ENCODE measurements around the gene DNER. TPM values are rescaled to one million over a fixed set of nuclear protein-coding genes. Genes with fewer than 3 reads are reported as not detected.

DNER gene
- total RNA-seq, 2 donors from 2014 or later: 0.11 to 0.18 TPM

- no peak overlapping the region for H3K27ac ChIP-seq (ENCODE audit: low read depth, low read length)
- H3K27ac Mint-ChIP-seq: no peak overlapping the region
- TF ChIP-seq CTCF (conservative IDR thresholded peaks at IDR 0.05): no peak
- H3K27me3 ChIP-seq (ENCODE audit: control insufficient read depth, insufficient read depth, low read length, poor library complexity, severe bottlenecking): peaks cover 20% of the 10 kb centered on the region
- H3K36me3 Mint-ChIP-seq (ENCODE audit: low read depth): no peaks in the 10 kb centered on the region
- no peaks in the 10 kb centered on the region for H3K4me1 Mint-ChIP-seq
- no peaks in the 10 kb centered on the region for H3K36me3 ChIP-seq (ENCODE audit: control insufficient read depth, insufficient read depth, low read length)
- H3K9me3 ChIP-seq (ENCODE audit: control insufficient read depth, low read length): no peaks in the 10 kb centered on the region
- H3K4me1 ChIP-seq (ENCODE audit: control insufficient read depth, insufficient read depth, low read length): no peaks in the 10 kb centered on the region
- 86 to 95% methylated on average over 4 to 5 of the region's 5 CpGs for WGBS, 2 experiments (ENCODE audit: insufficient coverage in 1 of 2, insufficient read length in 1 of 2)
- H3K4me3 ChIP-seq (ENCODE audit: low read length): no peak overlapping the region
- no peak for DNase-seq
- no peak overlapping the region for H3K9ac ChIP-seq (ENCODE audit: extremely low read depth, low read length, poor library complexity, severe bottlenecking)
- no peak overlapping the region for H3K4me3 Mint-ChIP-seq
- peaks cover 11% of the 10 kb centered on the region for H3K27me3 Mint-ChIP-seq (ENCODE audit: insufficient read depth)
- no peaks in the 10 kb centered on the region for H3K9me3 Mint-ChIP-seq
Observed at GRCh38 chr2:229673676-229674075, 40.7 kb downstream of the DNER start.

- Mint-ChIP-seq H3K27me3 (ENCODE audit: insufficient read depth) (peaks cover 8% of the 10 kb centered on the region), H3K27ac (no peak overlapping the region), H3K9me3 (no peaks in the 10 kb centered on the region), H3K4me1 (no peaks in the 10 kb centered on the region), H3K36me3 (ENCODE audit: low read depth) (no peaks in the 10 kb centered on the region), H3K4me3 (no peak overlapping the region)
- DNase-seq: no peak
- Histone ChIP-seq H3K4me3 (ENCODE audit: low read length) (no peak overlapping the region), H3K36me3 (ENCODE audit: control insufficient read depth, insufficient read depth, low read length) (no peaks in the 10 kb centered on the region), H3K9me3 (ENCODE audit: control insufficient read depth, low read length) (no peaks in the 10 kb centered on the region), H3K27ac (ENCODE audit: low read depth, low read length) (no peak overlapping the region), H3K9ac (ENCODE audit: extremely low read depth, low read length, poor library complexity, severe bottlenecking) (no peak overlapping the region), H3K4me1 (ENCODE audit: control insufficient read depth, insufficient read depth, low read length) (no peaks in the 10 kb centered on the region), H3K27me3 (ENCODE audit: control insufficient read depth, insufficient read depth, low read length, poor library complexity, severe bottlenecking) (peaks cover 14% of the 10 kb centered on the region)
- WGBS, 2 experiments (ENCODE audit: insufficient coverage in 1 of 2, insufficient read length in 1 of 2): 86 to 94% methylated on average over 5 to 8 of the region's 8 CpGs
- TF ChIP-seq CTCF (conservative IDR thresholded peaks at IDR 0.05): no peak
Observed at GRCh38 chr2:229672021-229672420, 42.3 kb downstream of the DNER start.

- H3K4me3 ChIP-seq (ENCODE audit: low read length): no peak overlapping the region
- no peak overlapping the region for H3K27ac ChIP-seq (ENCODE audit: low read depth, low read length)
- Mint-ChIP-seq H3K4me1 (no peaks in the 10 kb centered on the region), H3K36me3 (ENCODE audit: low read depth) (no peaks in the 10 kb centered on the region), H3K9me3 (no peaks in the 10 kb centered on the region), H3K27me3 (ENCODE audit: insufficient read depth) (peaks cover 5% of the 10 kb centered on the region), H3K27ac (no peak overlapping the region), H3K4me3 (no peak overlapping the region)
- peaks cover 11% of the 10 kb centered on the region for H3K27me3 ChIP-seq (ENCODE audit: control insufficient read depth, insufficient read depth, low read length, poor library complexity, severe bottlenecking)
- no peaks in the 10 kb centered on the region for H3K9me3 ChIP-seq (ENCODE audit: control insufficient read depth, low read length)
- WGBS, 2 experiments (ENCODE audit: insufficient coverage in 1 of 2, insufficient read length in 1 of 2): 88 to 89% methylated on average over 1 to 3 of the region's 3 CpGs
- no peaks in the 10 kb centered on the region for H3K36me3 ChIP-seq (ENCODE audit: control insufficient read depth, insufficient read depth, low read length)
- no peak for DNase-seq
- no peak for TF ChIP-seq CTCF (conservative IDR thresholded peaks at IDR 0.05)
- no peaks in the 10 kb centered on the region for H3K4me1 ChIP-seq (ENCODE audit: control insufficient read depth, insufficient read depth, low read length)
- H3K9ac ChIP-seq (ENCODE audit: extremely low read depth, low read length, poor library complexity, severe bottlenecking): no peak overlapping the region
Observed at GRCh38 chr2:229669841-229670240, 44.5 kb downstream of the DNER start.
